ENCODE measurements around the gene SFT2D2.
"Not testable (repeated sequence)": the region's sequence is repeated elsewhere in the genome, so short reads cannot be mapped to it uniquely, and the experiment has no call there.

Gene SFT2D2

DNA sequence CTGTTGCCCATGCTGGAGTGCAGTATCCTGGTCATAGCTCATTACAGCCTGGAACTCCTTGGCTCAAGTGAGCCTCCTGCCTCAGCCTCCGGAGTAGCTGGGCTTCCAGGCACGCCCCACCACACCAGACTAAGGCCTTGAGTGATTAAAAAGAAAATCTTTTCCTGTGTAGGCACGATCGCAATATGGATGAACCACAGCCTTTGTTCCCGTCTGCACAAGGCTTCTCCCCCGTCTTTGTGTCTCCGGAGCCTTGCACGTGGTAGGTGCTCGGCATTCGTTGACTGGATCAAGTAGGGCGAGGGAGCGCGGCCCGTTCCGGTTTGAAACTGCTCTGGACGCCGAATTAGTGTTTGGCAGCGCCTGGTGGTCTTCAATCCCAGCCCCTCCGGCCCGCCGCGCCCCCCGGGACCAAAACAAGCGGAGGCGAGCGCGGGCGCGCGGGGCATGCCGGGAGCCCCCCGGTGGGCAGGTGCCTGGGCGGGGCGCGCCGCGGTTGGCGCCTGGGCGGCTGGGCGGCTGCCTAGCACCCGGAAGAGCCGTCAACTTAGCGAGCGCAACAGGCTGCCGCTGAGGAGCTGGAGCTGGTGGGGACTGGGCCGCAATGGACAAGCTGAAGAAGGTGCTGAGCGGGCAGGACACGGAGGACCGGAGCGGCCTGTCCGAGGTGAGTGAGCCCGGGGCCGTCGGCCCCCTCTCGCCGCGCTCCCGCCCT lies at the start of gene SFT2D2:
Gene SFT2D2 (plus strand): TSS at position 529 of the 715 bp plus-strand sequence. CDS start 76 bp downstream, at position 605.
- TF ChIP-seq, protein P1, sequence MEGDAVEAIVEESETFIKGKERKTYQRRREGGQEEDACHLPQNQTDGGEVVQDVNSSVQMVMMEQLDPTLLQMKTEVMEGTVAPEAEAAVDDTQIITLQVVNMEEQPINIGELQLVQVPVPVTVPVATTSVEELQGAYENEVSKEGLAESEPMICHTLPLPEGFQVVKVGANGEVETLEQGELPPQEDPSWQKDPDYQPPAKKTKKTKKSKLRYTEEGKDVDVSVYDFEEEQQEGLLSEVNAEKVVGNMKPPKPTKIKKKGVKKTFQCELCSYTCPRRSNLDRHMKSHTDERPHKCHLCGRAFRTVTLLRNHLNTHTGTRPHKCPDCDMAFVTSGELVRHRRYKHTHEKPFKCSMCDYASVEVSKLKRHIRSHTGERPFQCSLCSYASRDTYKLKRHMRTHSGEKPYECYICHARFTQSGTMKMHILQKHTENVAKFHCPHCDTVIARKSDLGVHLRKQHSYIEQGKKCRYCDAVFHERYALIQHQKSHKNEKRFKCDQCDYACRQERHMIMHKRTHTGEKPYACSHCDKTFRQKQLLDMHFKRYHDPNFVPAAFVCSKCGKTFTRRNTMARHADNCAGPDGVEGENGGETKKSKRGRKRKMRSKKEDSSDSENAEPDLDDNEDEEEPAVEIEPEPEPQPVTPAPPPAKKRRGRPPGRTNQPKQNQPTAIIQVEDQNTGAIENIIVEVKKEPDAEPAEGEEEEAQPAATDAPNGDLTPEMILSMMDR (IDR thresholded peaks at IDR 0.05; ENCODE audit: low read depth, low read length), result no peak
- TF ChIP-seq MYC (IDR thresholded peaks at IDR 0.05; ENCODE audit: low read depth, low read length) (peak; percentile 82), POLR2A (IDR thresholded peaks at IDR 0.05; ENCODE audit: extremely low read depth, insufficient read length) (peak; percentile 77)
- TF ChIP-seq, protein P2, sequence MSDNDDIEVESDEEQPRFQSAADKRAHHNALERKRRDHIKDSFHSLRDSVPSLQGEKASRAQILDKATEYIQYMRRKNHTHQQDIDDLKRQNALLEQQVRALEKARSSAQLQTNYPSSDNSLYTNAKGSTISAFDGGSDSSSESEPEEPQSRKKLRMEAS (IDR thresholded peaks at IDR 0.05; ENCODE audit: low read depth, low read length), result peak; percentile 80
- peak; percentile 90 for DNase-seq (ENCODE audit: low read depth)
- H3K4me3 ChIP-seq (ENCODE audit: low read depth, low read length), result peak within 1 kb of the TSS; percentile 77

DNA sequence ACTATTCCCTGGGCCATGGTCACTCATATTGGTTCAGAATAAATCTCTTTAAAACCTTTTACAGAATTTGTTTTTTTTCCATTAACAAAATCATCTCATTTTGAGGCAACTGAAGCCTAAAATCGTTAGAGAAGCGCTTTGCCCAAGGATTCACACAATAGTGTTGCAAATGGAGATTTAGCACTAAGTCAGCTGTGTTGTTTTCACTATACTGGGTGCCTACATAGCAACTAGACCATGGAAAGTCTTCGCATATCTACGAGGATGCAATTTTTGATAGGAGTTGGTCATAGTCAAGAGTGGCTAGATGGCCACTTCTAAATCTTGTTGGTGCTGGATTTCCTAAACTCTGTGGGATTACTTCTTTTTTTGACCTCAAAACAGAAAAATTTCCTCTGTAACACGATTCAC lies 47.6 kb upstream of the SFT2D2 start:
- TF ChIP-seq, protein P2 (IDR thresholded peaks at IDR 0.05; ENCODE audit: low read depth, low read length), result no peak
- TF ChIP-seq MYC (IDR thresholded peaks at IDR 0.05; ENCODE audit: low read depth, low read length), result 0 out of 2 replicates have a peak, but pooled peaks have one; percentile 7
- TF ChIP-seq, protein P1 (IDR thresholded peaks at IDR 0.05; ENCODE audit: low read depth, low read length), result no peak
- TF ChIP-seq POLR2A (IDR thresholded peaks at IDR 0.05; ENCODE audit: extremely low read depth, insufficient read length), result no peak
- peak overlapping the region; percentile 93 for H3K4me3 ChIP-seq (ENCODE audit: low read depth, low read length)
- no peak for DNase-seq (ENCODE audit: low read depth)

DNA sequence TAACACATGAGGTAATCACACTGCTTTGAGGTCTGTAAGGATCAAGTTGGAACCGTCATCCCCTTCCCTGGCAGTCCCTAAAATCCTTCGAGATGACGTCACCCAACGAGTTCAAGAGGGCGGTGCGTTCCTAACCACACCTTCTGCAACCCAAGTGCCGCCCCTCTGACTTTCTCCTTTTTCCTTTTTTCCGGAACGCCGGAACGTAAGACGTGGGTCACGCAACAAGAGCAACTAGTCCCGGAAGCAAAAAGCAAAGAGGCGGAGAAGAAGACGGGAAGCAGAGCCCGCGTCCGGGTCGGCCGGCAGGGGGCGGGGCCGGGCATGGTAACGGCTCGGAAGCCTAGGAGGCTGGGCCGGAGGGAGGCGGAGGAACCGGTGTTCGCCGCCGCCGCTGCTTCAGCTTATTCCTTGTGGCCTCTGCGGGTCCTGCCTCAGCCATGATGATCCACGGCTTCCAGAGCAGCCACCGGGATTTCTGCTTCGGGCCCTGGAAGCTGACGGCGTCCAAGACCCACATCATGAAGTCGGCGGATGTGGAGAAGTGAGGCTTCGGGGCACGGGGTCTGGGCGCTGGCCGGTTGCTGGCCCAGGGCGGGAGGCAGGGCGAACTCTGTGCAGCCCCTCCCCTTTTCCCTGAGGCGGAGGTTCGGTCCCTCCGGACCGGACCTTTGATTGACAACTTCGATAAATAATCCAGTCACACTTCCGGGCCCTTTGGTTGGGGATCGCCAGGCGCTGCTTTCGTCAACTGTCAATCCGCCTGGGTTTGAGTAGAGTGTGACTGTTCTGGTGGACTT lies 47.0 kb upstream of the SFT2D2 start, which contains the start of gene TIPRL:
Gene TIPRL (plus strand): TSS at position 325 of the 800 bp plus-strand sequence. CDS start 116 bp downstream, at position 441.
- H3K4me3 ChIP-seq (ENCODE audit: low read depth, low read length), result peak within 1 kb of the TSS; percentile 93
- TF ChIP-seq, protein P1 (IDR thresholded peaks at IDR 0.05; ENCODE audit: low read depth, low read length), result peak; percentile 19
- no peak for TF ChIP-seq MYC (IDR thresholded peaks at IDR 0.05; ENCODE audit: low read depth, low read length)
- TF ChIP-seq POLR2A (IDR thresholded peaks at IDR 0.05; ENCODE audit: extremely low read depth, insufficient read length), result peak; percentile 57
- peak; percentile 96 for DNase-seq (ENCODE audit: low read depth)

DNA sequence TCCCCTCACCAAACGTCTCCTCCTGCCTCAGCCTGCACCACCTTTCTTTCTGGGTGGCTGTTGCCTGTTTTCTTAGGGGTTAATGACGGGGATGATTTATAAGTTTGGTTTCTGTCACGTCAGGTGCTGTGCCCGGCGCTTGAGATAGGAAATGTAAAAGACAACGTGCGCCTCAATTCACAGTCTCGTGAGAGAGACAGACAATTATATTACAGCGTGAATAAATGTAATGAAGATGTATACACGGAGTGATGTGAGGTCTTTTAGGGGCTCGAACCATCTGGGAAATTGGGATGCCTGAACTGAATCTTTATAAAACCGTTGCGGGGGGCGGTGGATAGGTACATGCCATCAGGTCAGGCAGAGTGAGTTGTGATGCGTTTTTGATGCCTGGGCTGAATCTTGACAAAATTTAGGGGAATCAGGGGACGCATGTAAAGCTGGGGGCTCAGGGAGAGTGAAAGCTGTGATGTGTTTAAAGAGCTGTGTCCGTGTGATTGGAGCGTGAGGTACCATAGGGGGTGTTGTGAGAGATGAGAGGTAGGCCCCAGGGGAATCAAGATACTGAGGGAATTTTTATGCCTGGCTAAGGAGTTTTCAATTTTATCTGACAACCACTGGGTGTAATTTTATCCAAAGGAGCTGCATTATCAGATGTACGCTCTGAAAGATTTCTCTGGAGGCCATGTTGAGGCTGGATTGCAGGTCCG lies 46.2 kb upstream of the SFT2D2 start:
- TF ChIP-seq, protein P2 (IDR thresholded peaks at IDR 0.05; ENCODE audit: low read depth, low read length), result no peak
- TF ChIP-seq POLR2A (IDR thresholded peaks at IDR 0.05; ENCODE audit: extremely low read depth, insufficient read length), result no peak
- no peak for TF ChIP-seq MYC (IDR thresholded peaks at IDR 0.05; ENCODE audit: low read depth, low read length)
- TF ChIP-seq, protein P1 (IDR thresholded peaks at IDR 0.05; ENCODE audit: low read depth, low read length), result no peak
- DNase-seq (ENCODE audit: low read depth), result peak; percentile 20
- peak overlapping the region; percentile 93 for H3K4me3 ChIP-seq (ENCODE audit: low read depth, low read length)

DNA sequence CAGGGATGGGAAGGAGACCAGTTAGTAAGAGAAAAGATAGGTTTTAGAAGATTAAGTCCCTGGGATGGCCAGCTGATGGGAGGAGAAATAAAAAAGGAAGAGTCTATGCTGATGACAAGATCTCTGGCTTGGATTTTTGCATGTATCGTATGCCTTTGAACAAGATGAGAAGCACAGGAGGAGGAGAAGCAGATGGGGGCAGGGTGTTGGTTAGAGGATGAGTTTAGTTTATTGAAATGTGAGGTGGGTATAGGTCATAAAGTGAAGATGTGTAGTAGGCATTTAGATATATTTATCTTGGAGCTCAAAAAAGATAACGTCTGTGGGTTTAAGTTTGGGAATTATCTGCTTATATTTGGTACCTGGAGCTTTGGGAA lies 45.7 kb upstream of the SFT2D2 start:
- TF ChIP-seq, protein P1 (IDR thresholded peaks at IDR 0.05; ENCODE audit: low read depth, low read length), result no peak
- TF ChIP-seq MYC (IDR thresholded peaks at IDR 0.05; ENCODE audit: low read depth, low read length), result no peak
- TF ChIP-seq, protein P2 (IDR thresholded peaks at IDR 0.05; ENCODE audit: low read depth, low read length), result no peak
- TF ChIP-seq POLR2A (IDR thresholded peaks at IDR 0.05; ENCODE audit: extremely low read depth, insufficient read length), result no peak
- peak; percentile 11 for DNase-seq (ENCODE audit: low read depth)
- peak overlapping the region; percentile 93 for H3K4me3 ChIP-seq (ENCODE audit: low read depth, low read length)

DNA sequence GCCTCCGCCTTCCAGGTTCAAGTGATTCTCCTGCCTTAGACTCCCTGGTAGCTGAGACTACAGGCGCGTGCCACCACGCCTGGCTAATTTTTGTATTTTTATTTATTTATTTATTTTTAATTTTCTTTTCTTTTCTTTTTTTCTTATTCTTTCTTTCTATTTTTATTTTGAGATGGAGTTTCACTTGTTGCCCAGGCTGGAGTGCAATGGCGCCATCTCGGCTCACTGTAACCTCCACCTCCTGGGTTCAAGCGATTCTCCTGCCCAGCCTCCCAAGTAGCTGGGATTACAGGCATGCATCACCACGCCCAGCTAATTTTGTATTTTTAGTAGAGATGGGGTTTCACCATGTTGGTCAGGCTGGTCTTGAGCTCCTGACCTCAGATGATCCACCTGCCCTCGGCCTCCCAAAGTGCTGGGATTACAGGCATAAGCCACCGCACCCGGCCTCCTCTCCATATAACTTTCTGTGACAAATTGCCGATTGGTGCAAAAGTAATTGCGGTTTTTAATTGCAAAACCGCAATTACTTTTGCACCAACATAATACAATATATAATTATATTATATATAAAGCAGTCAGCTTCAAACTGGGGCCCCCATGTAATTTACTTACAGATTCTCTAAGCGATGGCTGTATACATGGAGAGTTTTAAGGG lies 44.6 kb upstream of the SFT2D2 start:
- not testable (repeated sequence) for H3K4me3 ChIP-seq (ENCODE audit: low read depth, low read length); DNase-seq (ENCODE audit: low read depth)

All from NB4 (cell line).